HepG2 (cell line): ENCODE measurements around the gene SHMT1. TPM values are rescaled to one million over a fixed set of nuclear protein-coding genes. Genes with fewer than 3 reads are reported as not detected.

Source experiments
- ATAC-seq: fragments of 200-7000 bp; cut with Tn5 transposase; 3 replicates; pipeline ENCODE4 v1.9.1; 2020; ENCODE audit warnings: mild to moderate bottlenecking, moderate library complexity
- BruUV-seq: library from RNA; stranded (reverse); fragments of 400-500 nt; replicated peaks from 2 replicates; lab custom pipeline; 2021; lab: Mats Ljungman, UMichigan
- CTCF ChIA-PET: fragments of 300-600 bp; formaldehyde crosslinking; extraction: SDS; loops from one replicate; lab custom pipeline; 2021; ENCODE audit warnings: low total read pairs, inconsistent platforms, low intra/inter-chr PET ratio; lab: Yijun Ruan, JAX
- POLR2A ChIA-PET: fragments of 350-600 bp; sonication (Branson Sonifier 250); formaldehyde crosslinking; loops from one replicate; lab custom pipeline; 2020; ENCODE audit warnings: antibody characterized with exemption, inconsistent platforms; lab: Yijun Ruan, JAX
- DNase-seq: peaks from one replicate; pipeline ENCODE4 v3.0.0-alpha.2; 2015; ENCODE audit warnings: low spot score
- FAIRE-seq: peaks from 3 replicates; lab custom pipeline; 2011; peaks lifted over from hg19 to GRCh38; lab: Jason Lieb, UNC
- H2AFZ ChIP-seq: one replicate; pipeline ENCODE4 v1.6.1; 2011; ENCODE audit warnings: low read length, inconsistent platforms
- H3K27ac ChIP-seq: fragments of 300-600 bp; 3 replicates; pipeline ENCODE4 v1.8.0; 2011; ENCODE audit warnings: mixed run types, mild to moderate bottlenecking, mixed read lengths, low read length, inconsistent platforms; ENCODE audit not compliant: insufficient read depth; ENCODE audit errors: extremely low read length
- H3K27me3 ChIP-seq, 2 experiments: fragments of 200-600 bp in 1 of 2; 2 replicates in 1 of 2; 3 replicates in 1 of 2; pipeline versions ENCODE4 v1.6.0 to v1.8.0; 2011; ENCODE audit warnings: low read length in 2 of 2, mild to moderate bottlenecking in 2 of 2, moderate library complexity in 2 of 2, inconsistent platforms in 1 of 2; ENCODE audit not compliant: insufficient read depth in 2 of 2, control insufficient read depth in 1 of 2
- H3K36me3 ChIP-seq, 2 experiments: fragments of 200-600 bp in 1 of 2; replicated peaks in 1 of 2; 2 replicates in 1 of 2; 3 replicates in 1 of 2; pipeline versions ENCODE4 v1.5.1 to v1.8.0; 2011; ENCODE audit warnings: low read length in 2 of 2, inconsistent platforms in 1 of 2; ENCODE audit not compliant: insufficient read depth in 2 of 2, control insufficient read depth in 1 of 2
- H3K4me1 ChIP-seq: 2 replicates; pipeline ENCODE4 v1.5.1; 2012; ENCODE audit warnings: low read length, inconsistent platforms; ENCODE audit not compliant: insufficient read depth
- H3K4me2 ChIP-seq: 2 replicates; pipeline ENCODE4 v1.6.0; 2011; ENCODE audit warnings: low read depth, low read length, inconsistent platforms
- H3K4me3 ChIP-seq, 3 experiments: fragments of 200-600 bp in 1 of 3; sonication (generic), shearing (Covaris generic) in 1 of 3; replicated peaks in 1 of 3; 2 replicates each; pipeline ENCODE4 v1.5.1; 2011 to 2016; ENCODE audit warnings: low read length in 3 of 3, inconsistent platforms in 2 of 3, low read depth in 2 of 3, mild to moderate bottlenecking in 2 of 3, control low read depth in 1 of 3, mixed read lengths in 1 of 3; ENCODE audit not compliant: insufficient read depth in 1 of 3
- H3K79me2 ChIP-seq: one replicate; pipeline ENCODE4 v1.6.1; 2011; ENCODE audit warnings: low read length, inconsistent platforms; ENCODE audit not compliant: insufficient read depth
- H3K9ac ChIP-seq: 2 replicates; pipeline ENCODE4 v1.6.0; 2011; ENCODE audit warnings: mild to moderate bottlenecking, low read depth, low read length, inconsistent platforms; ENCODE audit not compliant: insufficient read depth
- H3K9me3 ChIP-seq: 2 replicates; pipeline ENCODE4 v1.5.1; 2012; ENCODE audit warnings: mild to moderate bottlenecking, low read length
- H4K20me1 ChIP-seq: 2 replicates; pipeline ENCODE4 v1.6.0; 2011; ENCODE audit warnings: inconsistent platforms, mild to moderate bottlenecking, low read length, moderate library complexity; ENCODE audit not compliant: insufficient read depth
- FOSL1 ChIP-seq: sonication (generic); formaldehyde crosslinking; IDR thresholded peaks from 2 replicates; pipeline ENCODE4 v1.9.0; 2021; ENCODE audit warnings: missing genetic modification reagents, borderline replicate concordance
- GABPA ChIP-seq, 2 experiments: IDR thresholded peaks; 2 replicates each; pipeline ENCODE4 v1.6.1; 2011 to 2016; ENCODE audit warnings: low read depth in 2 of 2, low read length in 1 of 2, missing biosample characterization in 1 of 2, missing genetic modification characterization in 1 of 2
- HNRNPL ChIP-seq: fragments of 200-400 bp; formaldehyde crosslinking; IDR thresholded peaks from 2 replicates; pipeline ENCODE4 v1.6.1; 2017; ENCODE audit warnings: mild to moderate bottlenecking, low read depth, low read length
- MEIS2 ChIP-seq: sonication (generic); formaldehyde crosslinking; IDR thresholded peaks from 2 replicates; pipeline ENCODE4 v1.9.0; 2021; ENCODE audit warnings: mild to moderate bottlenecking, missing genetic modification reagents
- RBFOX2 ChIP-seq: fragments of 200-400 bp; formaldehyde crosslinking; IDR thresholded peaks from 2 replicates; pipeline ENCODE4 v1.6.1; 2017; ENCODE audit warnings: low read depth, mild to moderate bottlenecking, low read length
- SIN3A ChIP-seq: IDR thresholded peaks from 2 replicates; pipeline ENCODE4 v1.6.1; 2011; ENCODE audit warnings: low read depth, mild to moderate bottlenecking, control low read depth, low read length, borderline replicate concordance
- SIN3B ChIP-seq: fragments of 150-350 bp; IDR thresholded peaks from 2 replicates; pipeline ENCODE4 v1.6.1; 2014; ENCODE audit warnings: low read length
- ZFP36 ChIP-seq: fragments of 150-350 bp; IDR thresholded peaks from 2 replicates; pipeline ENCODE4 v1.6.1; 2018; ENCODE audit warnings: borderline replicate concordance, low read length, low read depth; ENCODE audit not compliant: partially characterized antibody
- WGBS: methylation state at CpG from one replicate; pipeline ENCODE4 v1.1.6; 2017; ENCODE audit warnings: low lambda C conversion rate; 5-methylcytosine and 5-hydroxymethylcytosine counted together
- in situ Hi-C: cut with HindIII; loops from 2 replicates; pipeline ENCODE4 v1.10.0; 2017; ENCODE audit warnings: low pct_unique_long_range_greater_than_20kb; ENCODE audit not compliant: extremely low pct_ligation_motif_present
- intact Hi-C: fragments of 100-400 bp; cut with micrococcal nuclease; formaldehyde crosslinking; loops from one replicate; pipeline ENCODE4 v1.10.0; 2022; ENCODE audit not compliant: unreplicated experiment
- polyA plus RNA-seq, 8 experiments: library from polyadenylated mRNA; depleted of rRNA in 3 of 8; stranded (reverse) in 7 of 8; unstranded in 1 of 8; fragments of >200 nt; fragmentation: Illumina TruSeq in 4 of 8; extraction: Trizol in 4 of 8; gene quantifications; 2 replicates each; pipeline versions ENCODE4 v1.2.1 to v1.2.3, GENCODE V29; 2011 to 2016; ENCODE audit warnings: low read depth in 4 of 8, missing spikeins in 1 of 8, mixed read lengths in 1 of 8; ENCODE audit not compliant: insufficient read depth in 1 of 8
- total RNA-seq, 5 experiments: library from RNA; depleted of rRNA; stranded (reverse); fragments of >200 nt; fragmentation: Illumina TruSeq; extraction: Trizol; gene quantifications; 2 replicates each; pipeline ENCODE4 v1.2.3, GENCODE V29; 2016; ENCODE audit warnings: low read depth in 1 of 5

The SHMT1 gene
- total and polyA plus RNA-seq, 2 of the 13 experiments (the other 11 are each of a cell fraction or from before 2014, with no cell fraction given), result 21.3 to 48.8 TPM

GRCh38 chr17:18381158-18381952, 18.0 kb upstream of the SHMT1 start:
- H3K4me3 ChIP-seq, result no peak overlapping the region
- TF ChIP-seq GABPA (IDR thresholded peaks at IDR 0.05; ENCODE audit: low read depth, low read length) (0 out of 2 replicates have a peak, but pooled peaks have one; percentile 15), GABPA (CRISPR knock-in tag; IDR thresholded peaks at IDR 0.05; ENCODE audit: low read depth) (no peak), FOSL1 (CRISPR knock-in tag) (no peak), MEIS2 (no peak), HNRNPL (0 out of 2 replicates have a peak, but pooled peaks have one; percentile 35), ZFP36 (peak; percentile 55)
- TF ChIP-seq, all 625 proteins: peak for 3
- peak; percentile 17 for ATAC-seq
- intact Hi-C loops, result no loop called here
- 62% methylated on average over 6 of the region's 23 CpGs for WGBS
- H3K9ac ChIP-seq, result no peak overlapping the region
- no peak overlapping the region for H3K27ac ChIP-seq
- no peaks in the 10 kb centered on the region for H3K9me3 ChIP-seq
- POLR2A ChIA-PET, result no interaction called here
- H3K4me1 ChIP-seq, result peaks cover 17% of the 10 kb centered on the region
- CTCF ChIA-PET, result no interaction called here
- peaks cover 0 to 4% of the 10 kb centered on the region in 2 experiments; a peak in 3 of 5 replicates for H3K27me3 ChIP-seq
- no peak for FAIRE-seq
- DNase-seq, result no peak
- no peak overlapping the region for H3K4me2 ChIP-seq
- BruUV-seq, result no TSS peak
- no peak overlapping the region for H2AFZ ChIP-seq
- H4K20me1 ChIP-seq, result no peaks in the 10 kb centered on the region
- in situ Hi-C loops, result no loop called here
- no peaks in the 10 kb centered on the region for H3K36me3 ChIP-seq
- H3K79me2 ChIP-seq, result no peaks in the 10 kb centered on the region

GRCh38 chr17:18380471-18381157, 17.3 kb upstream of the SHMT1 start:
- Histone ChIP-seq H2AFZ (no peak overlapping the region), H3K9ac (no peak overlapping the region), H3K9me3 (no peaks in the 10 kb centered on the region; the same call in 1 of the 2 replicates), H3K4me2 (no peak overlapping the region), H3K4me3 (no peak overlapping the region), H3K27ac (no peak overlapping the region), H3K79me2 (no peaks in the 10 kb centered on the region), H4K20me1 (no peaks in the 10 kb centered on the region), H3K4me1 (peaks cover 17% of the 10 kb centered on the region), H3K36me3 (no peaks in the 10 kb centered on the region), H3K27me3 (peaks cover 0 to 4% of the 10 kb centered on the region in 2 experiments; a peak in 3 of 5 replicates)
- ATAC-seq (no peak), FAIRE-seq (no peak), DNase-seq (no peak)
- BruUV-seq, result no TSS peak
- CTCF ChIA-PET, result no interaction called here
- TF ChIP-seq SIN3A, result no peak
- TF ChIP-seq HNRNPL, result peak; percentile 65; the same call in 1 of the 2 replicates
- no peak for TF ChIP-seq SIN3B
- TF ChIP-seq RBFOX2, result no peak
- in situ Hi-C loops (no loop called here), intact Hi-C loops (no loop called here)
- WGBS, result 80% methylated on average over 1 of the region's 15 CpGs
- POLR2A ChIA-PET, result no interaction called here
